GM12875 (cell line): ENCODE results near the gene ZBTB17.
A peak's percentile ranks its signal among the peaks of the same experiment; 100 is the strongest.
"Not testable (repeated sequence)": the region's sequence is repeated elsewhere in the genome, so short reads cannot be mapped to it uniquely, and the experiment has no call there.

ENCODE experiments used
- H3K4me3 ChIP-seq: one replicate; pipeline ENCODE4 v1.5.1; 2011; ENCODE audit warnings: low read depth, low read length, control low read depth
- TF ChIP-seq, protein P1 (sequence below): IDR thresholded peaks from 2 replicates; pipeline ENCODE4 v1.5.1; 2011; ENCODE audit warnings: low read depth, mild to moderate bottlenecking, control low read depth, inconsistent platforms, low read length, moderate library complexity, borderline replicate concordance; ENCODE audit not compliant: insufficient read depth

The ZBTB17 gene

DNA sequence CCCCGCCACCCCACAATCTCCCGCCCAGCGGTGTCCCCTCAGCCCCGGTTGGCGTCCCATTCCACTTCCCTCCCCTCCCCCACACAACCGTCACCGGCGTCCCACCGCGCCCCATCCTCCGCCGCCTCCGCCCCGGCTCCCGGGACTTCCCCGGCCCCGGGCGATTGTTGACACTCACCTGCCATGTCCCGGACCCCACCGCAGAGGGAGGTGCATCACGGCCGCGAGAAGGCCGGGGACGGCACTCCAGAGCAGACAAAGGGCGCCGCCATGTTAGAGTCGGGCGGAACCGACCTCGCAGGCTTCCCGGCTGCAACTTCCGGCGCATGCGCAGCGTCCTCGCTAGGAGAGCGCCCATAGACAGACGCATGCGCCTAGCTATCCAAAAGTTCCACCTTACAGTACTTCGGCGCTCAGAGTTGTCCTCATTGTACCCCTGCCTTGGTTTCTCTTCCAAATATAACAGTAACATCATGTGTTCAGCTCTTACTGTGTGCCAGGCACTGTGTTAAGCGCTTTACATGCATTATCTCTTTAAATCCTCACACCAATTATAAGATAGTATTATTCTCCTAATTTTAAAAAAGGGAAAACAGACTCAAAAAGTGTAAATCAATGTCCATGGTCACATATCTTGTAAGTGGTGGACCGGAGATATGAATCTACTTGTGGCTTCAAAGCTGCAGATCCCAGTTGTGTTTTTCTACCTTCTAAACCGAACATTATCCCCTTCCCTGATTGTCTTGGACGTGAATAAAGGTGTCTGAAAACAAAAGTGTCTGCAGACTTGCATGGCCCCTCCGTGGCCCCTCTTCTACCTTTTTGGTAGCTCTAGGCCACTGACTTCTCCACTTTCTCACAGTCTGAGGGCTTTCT lies at the start of gene ZBTB17:
ZBTB17 (minus strand) TSS at position 297 of the 876 bp plus-strand sequence. CDS start 27,606 bp downstream, outside the sequence.
- TF ChIP-seq, protein P1, sequence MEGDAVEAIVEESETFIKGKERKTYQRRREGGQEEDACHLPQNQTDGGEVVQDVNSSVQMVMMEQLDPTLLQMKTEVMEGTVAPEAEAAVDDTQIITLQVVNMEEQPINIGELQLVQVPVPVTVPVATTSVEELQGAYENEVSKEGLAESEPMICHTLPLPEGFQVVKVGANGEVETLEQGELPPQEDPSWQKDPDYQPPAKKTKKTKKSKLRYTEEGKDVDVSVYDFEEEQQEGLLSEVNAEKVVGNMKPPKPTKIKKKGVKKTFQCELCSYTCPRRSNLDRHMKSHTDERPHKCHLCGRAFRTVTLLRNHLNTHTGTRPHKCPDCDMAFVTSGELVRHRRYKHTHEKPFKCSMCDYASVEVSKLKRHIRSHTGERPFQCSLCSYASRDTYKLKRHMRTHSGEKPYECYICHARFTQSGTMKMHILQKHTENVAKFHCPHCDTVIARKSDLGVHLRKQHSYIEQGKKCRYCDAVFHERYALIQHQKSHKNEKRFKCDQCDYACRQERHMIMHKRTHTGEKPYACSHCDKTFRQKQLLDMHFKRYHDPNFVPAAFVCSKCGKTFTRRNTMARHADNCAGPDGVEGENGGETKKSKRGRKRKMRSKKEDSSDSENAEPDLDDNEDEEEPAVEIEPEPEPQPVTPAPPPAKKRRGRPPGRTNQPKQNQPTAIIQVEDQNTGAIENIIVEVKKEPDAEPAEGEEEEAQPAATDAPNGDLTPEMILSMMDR: no peak
- H3K4me3 ChIP-seq: peak within 1 kb of the TSS; percentile 66

DNA sequence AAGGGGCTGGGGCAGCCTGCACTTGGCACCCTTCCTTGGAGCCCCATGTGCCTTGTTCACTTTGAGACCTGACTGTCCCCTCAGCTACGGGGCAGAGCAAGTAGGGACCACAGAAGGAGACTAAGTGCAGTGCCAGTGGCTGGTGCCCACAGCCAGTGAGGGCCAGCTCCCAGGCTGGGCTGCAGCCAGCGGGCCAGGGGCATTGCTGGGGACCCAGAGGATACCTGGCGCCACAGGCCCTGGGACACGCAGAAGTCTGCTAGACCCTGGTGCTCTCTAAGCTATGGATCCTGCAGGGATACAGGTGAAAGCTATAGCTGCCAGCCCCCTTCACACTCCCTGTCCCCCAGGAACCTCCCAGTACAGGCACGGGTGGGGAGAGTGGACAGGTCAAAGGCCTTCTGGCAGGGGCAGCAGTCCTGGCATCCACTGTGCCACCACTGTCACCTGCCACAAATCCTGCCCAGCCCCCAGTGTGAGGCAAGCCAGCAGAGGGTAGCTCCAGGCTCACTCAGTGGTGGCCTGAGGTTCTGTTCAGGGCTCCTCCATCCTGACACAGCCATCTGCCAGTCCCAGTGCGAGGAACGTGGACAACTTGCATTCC lies 47.3 kb upstream of the ZBTB17 start:
- TF ChIP-seq, protein P1: no peak
- H3K4me3 ChIP-seq: no peak overlapping the region

DNA sequence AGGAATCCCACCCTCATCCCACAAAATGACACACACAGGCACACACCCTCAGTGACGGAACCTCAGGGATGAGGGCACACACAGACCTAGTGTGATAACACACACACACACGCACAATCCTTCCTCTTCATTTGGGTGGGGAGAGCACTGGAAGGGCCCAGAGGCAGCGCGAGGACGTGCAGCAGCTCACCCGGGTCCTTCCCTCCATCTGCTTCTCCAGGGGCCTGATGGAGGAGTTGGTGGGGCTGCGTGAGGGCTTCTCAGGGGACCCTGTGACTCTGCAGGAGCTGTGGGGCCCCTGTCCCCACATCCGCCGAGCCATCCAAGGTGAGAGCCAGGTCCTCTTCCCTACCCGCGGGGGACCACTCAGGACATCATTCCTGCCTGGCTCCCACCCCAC lies 46.5 kb upstream of the ZBTB17 start:
- no peak overlapping the region for H3K4me3 ChIP-seq
- TF ChIP-seq, protein P1: no peak

DNA sequence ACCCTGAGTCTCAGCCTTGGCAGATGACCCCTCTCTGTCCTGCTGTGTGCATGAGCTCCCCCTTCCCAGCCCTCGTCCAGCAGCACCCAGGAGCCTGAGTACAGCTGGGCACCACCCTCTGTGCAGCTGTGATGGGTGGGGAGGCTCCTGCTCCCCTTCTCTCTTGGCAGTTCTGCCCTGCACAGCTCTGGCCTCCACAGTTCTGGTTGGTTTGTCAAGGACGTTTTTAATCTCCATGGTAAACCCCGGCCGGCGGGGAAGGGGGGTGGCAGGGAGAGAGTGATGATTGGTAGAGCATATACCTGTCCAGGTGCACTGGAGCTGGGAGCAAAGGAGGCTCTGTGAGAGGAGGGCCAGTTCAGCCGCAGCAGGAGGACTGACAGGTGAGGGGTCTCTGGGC lies 45.8 kb upstream of the ZBTB17 start, which contains the start of gene CLCNKA:
CLCNKA (plus strand) TSS at position 356 of the 400 bp plus-strand sequence. CDS start 584 bp downstream, outside the sequence.
- TF ChIP-seq, protein P1: no peak
- no peak within 1 kb of the TSS for H3K4me3 ChIP-seq

DNA sequence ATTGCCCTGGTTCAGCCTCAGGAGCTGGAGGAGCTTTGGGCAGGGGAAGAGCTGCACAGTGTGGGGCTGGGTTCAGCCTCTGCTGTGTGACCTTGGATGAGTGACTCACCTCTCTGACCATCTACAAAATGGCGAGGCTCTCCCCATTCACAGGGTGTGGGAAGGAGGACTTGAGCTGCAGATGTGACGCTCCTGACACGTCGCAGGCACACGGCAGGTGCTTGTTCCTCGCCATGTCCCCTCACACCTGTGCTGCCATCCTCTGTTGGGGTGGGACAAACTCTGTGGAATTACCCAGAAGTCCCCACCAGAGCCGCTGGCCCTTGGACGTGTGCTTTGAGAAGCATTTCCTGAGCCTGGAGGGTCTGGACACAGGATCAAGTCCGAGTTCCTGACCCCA lies 45.0 kb upstream of the ZBTB17 start:
- not testable (repeated sequence) for H3K4me3 ChIP-seq

DNA sequence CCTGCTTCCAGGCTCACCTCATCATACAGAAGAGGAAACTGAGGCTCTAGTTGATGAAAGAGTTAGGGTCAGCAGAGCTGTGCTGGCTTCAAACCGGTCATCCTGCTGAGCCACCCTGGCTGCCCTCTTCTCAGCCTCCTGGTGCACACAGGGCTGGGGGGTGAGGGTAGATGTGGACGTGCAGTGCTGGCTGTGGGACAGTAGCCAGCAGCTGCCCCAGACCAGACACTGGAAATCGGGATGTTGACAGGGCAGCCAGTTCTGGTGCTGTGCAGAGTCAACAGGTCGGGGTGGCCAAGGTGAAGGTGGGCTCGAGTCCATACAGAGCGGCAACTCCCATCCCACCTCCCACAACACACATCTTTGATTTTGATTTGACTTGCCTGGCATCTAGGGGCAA lies 44.4 kb upstream of the ZBTB17 start:
- TF ChIP-seq, protein P1: no peak
- no peak overlapping the region for H3K4me3 ChIP-seq

DNA sequence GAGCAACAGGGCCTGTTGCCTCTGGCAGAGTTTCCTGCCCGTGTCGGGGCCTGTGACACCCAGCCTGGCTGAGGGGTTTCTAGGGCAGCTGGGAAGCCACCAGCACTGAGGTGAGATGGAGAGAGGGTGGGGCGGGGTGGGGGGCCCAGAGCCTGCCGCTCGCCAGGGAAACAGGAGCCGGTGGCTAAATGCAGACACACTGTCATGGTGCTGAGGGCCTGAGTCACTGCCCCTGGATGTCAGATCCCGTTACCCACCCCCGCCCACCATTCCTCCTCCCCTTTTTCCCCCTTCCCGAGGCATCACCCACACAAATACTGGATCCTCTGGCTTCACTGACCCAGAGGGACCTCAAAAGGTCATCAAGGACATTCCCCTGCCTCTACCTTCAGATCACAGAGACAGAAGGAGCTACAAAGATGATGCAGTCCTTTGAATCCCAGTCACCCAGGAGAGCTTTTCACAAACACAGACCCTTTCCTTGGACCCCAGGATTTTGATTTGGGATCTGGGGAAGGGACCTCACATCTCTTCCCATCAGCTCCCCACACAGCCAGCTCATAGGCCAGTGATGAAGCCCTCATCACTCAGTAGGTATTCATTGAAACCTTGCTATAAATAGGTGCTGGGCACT lies 43.9 kb upstream of the ZBTB17 start:
- TF ChIP-seq, protein P1: no peak
- no peak overlapping the region for H3K4me3 ChIP-seq
